Keratinocyte (primary cell): ENCODE data around the gene ANKDD1B. TPM values are rescaled to one million over a fixed set of nuclear protein-coding genes. Genes with fewer than 3 reads are reported as not detected.

Experiments used
- DNase-seq: peaks from one replicate; pipeline ENCODE4 v3.0.0-alpha.2; 2011; ENCODE audit warnings: low read depth, missing footprints, low spot score
- FAIRE-seq: peaks from 2 replicates; lab custom pipeline; 2011; peaks lifted over from hg19 to GRCh38; lab: Jason Lieb, UNC
- H2AFZ ChIP-seq: 2 replicates; pipeline ENCODE4 v1.6.0; 2012; ENCODE audit warnings: low read length, control low read depth, inconsistent platforms; ENCODE audit not compliant: control insufficient read depth
- H3K27ac ChIP-seq: 2 replicates; pipeline ENCODE4 v1.5.1; 2011; ENCODE audit warnings: low read length; ENCODE audit not compliant: control insufficient read depth, insufficient read depth
- H3K27me3 ChIP-seq: 3 replicates; pipeline ENCODE4 v1.6.0; 2011; ENCODE audit warnings: low read length; ENCODE audit not compliant: control insufficient read depth, insufficient read depth; ENCODE audit errors: extremely low read depth
- H3K36me3 ChIP-seq, 2 experiments: 2 replicates in 1 of 2; 3 replicates in 1 of 2; pipeline ENCODE4 v1.5.1; 2011; ENCODE audit warnings: low read length in 2 of 2, mild to moderate bottlenecking in 1 of 2; ENCODE audit not compliant: control insufficient read depth in 2 of 2, insufficient read depth in 2 of 2; ENCODE audit errors: extremely low read depth in 1 of 2
- H3K4me1 ChIP-seq: 3 replicates; pipeline ENCODE4 v1.5.1; 2011; ENCODE audit warnings: low read length; ENCODE audit not compliant: control insufficient read depth, insufficient read depth; ENCODE audit errors: extremely low read depth
- H3K4me2 ChIP-seq: 3 replicates; pipeline ENCODE4 v1.6.0; 2011; ENCODE audit warnings: low read depth, low read length; ENCODE audit not compliant: control insufficient read depth, insufficient read depth; ENCODE audit errors: extremely low read depth
- H3K4me3 ChIP-seq, 3 experiments: fragments of 200-600 bp in 1 of 3; sonication (generic) in 1 of 3; 2 replicates in 2 of 3; 3 replicates in 1 of 3; pipeline ENCODE4 v1.5.1; 2011 to 2016; ENCODE audit warnings: low read length in 3 of 3, mild to moderate bottlenecking in 3 of 3, control low read depth in 2 of 3, inconsistent platforms in 1 of 3, low read depth in 1 of 3, mixed read lengths in 1 of 3, mixed run types in 1 of 3, moderate library complexity in 1 of 3; ENCODE audit not compliant: control insufficient read depth in 2 of 3, insufficient read depth in 2 of 3; ENCODE audit errors: extremely low read depth in 1 of 3
- H3K79me2 ChIP-seq: 2 replicates; pipeline ENCODE4 v1.6.0; 2012; ENCODE audit warnings: low read length; ENCODE audit not compliant: control insufficient read depth, insufficient read depth
- H3K9ac ChIP-seq: 3 replicates; pipeline ENCODE4 v1.6.0; 2011; ENCODE audit warnings: low read length; ENCODE audit not compliant: control insufficient read depth, insufficient read depth; ENCODE audit errors: extremely low read depth
- H3K9me1 ChIP-seq: 3 replicates; pipeline ENCODE4 v1.6.0; 2011; ENCODE audit warnings: low read length; ENCODE audit not compliant: control insufficient read depth, insufficient read depth; ENCODE audit errors: extremely low read depth
- H3K9me3 ChIP-seq: 2 replicates; pipeline ENCODE4 v1.5.1; 2012; ENCODE audit warnings: low read depth, low read length; ENCODE audit not compliant: control insufficient read depth
- H4K20me1 ChIP-seq: 3 replicates; pipeline ENCODE4 v1.6.0; 2011; ENCODE audit warnings: low read length; ENCODE audit not compliant: control insufficient read depth, insufficient read depth; ENCODE audit errors: extremely low read depth
- EZH2 ChIP-seq: IDR thresholded peaks from one replicate; pipeline ENCODE4 v1.6.1; 2012; ENCODE audit warnings: inconsistent platforms, mild to moderate bottlenecking, low read length, moderate library complexity
- dilution Hi-C: fragments of 300-500 bp; cut with MboI; formaldehyde crosslinking; loops from one replicate; pipeline ENCODE4 v1.7.0; 2020; ENCODE audit warnings: low sequenced_read_pairs; ENCODE audit not compliant: extremely low pct_ligation_motif_present
- polyA plus RNA-seq, 5 experiments: library from polyadenylated mRNA; depleted of rRNA in 3 of 5; stranded (reverse) in 3 of 5; stranded (forward) in 1 of 5; unstranded in 1 of 5; fragments of >200 nt; gene quantifications; 1 replicate in 1 of 5; 2 replicates in 3 of 5; 3 replicates in 1 of 5; pipeline versions ENCODE4 v1.2.1 to v1.2.3, GENCODE V29; 2011 to 2012; ENCODE audit warnings: missing spikeins in 2 of 5, low read depth in 1 of 5, low replicate concordance in 1 of 5
- TF ChIP-seq, protein P1 (sequence below), 3 experiments: IDR thresholded peaks in 1 of 3; conservative IDR thresholded peaks in 1 of 3; optimal IDR thresholded peaks in 1 of 3; 2 replicates in 2 of 3; 3 replicates in 1 of 3; pipeline versions ENCODE3 to v1.5.1; 2011; ENCODE audit warnings: low read length in 3 of 3, mild to moderate bottlenecking in 3 of 3, moderate library complexity in 2 of 3, control low read depth in 1 of 3, inconsistent platforms in 1 of 3; ENCODE audit not compliant: insufficient read depth in 2 of 3; ENCODE audit errors: extremely low read depth in 1 of 3

Gene ANKDD1B
- polyA plus RNA-seq, 1 donor (not counting 4 experiments of a cell fraction or from before 2014, with no cell fraction given) = 1.1 TPM

DNA sequence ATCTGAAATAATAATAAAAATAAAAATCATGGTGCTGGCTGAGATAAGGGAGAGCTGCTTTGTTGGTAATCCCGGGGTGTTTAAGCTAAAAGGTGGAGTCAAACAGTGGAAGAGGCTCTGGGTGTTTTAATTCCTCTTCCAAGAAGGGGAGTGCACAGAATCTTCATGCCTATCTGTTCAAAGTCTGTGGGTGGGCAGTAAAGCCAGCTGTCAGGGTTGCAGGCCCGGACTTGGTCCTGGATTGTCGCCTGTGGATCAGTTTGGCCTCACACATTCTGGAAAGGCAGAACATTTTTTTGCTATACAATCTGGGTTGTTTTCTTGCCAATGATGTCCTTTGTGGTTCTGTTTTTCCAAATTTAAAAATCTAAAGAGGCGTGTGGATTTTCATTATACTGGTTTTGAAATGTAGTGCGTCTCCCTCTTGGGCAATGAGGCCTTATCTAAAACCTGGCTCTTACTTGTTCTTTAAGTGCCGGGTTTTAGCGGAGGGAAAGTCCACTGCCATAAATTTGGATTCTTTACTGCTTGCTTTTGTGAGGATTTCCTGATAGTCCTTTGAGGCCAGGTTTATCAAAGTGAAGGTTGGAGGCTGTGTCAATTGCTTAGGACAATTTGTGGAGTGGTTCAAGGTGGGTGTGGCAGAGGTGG is 5.8 kb downstream of the ANKDD1B start:
- Histone ChIP-seq H3K79me2 (no peaks in the 10 kb centered on the region), H3K9me3 (no peaks in the 10 kb centered on the region), H3K9ac (no peak overlapping the region), H3K36me3 (no peaks in the 10 kb centered on the region), H2AFZ (no peak overlapping the region), H3K27ac (no peak overlapping the region), H3K27me3 (no peaks in the 10 kb centered on the region), H3K4me1 (peaks cover 34% of the 10 kb centered on the region), H3K4me2 (no peak overlapping the region), H4K20me1 (no peaks in the 10 kb centered on the region), H3K4me3 (no peak overlapping the region), H3K9me1 (no peaks in the 10 kb centered on the region)
- FAIRE-seq (no peak), DNase-seq (no peak)
- dilution Hi-C loops = no loop called here
- TF ChIP-seq, protein P1, sequence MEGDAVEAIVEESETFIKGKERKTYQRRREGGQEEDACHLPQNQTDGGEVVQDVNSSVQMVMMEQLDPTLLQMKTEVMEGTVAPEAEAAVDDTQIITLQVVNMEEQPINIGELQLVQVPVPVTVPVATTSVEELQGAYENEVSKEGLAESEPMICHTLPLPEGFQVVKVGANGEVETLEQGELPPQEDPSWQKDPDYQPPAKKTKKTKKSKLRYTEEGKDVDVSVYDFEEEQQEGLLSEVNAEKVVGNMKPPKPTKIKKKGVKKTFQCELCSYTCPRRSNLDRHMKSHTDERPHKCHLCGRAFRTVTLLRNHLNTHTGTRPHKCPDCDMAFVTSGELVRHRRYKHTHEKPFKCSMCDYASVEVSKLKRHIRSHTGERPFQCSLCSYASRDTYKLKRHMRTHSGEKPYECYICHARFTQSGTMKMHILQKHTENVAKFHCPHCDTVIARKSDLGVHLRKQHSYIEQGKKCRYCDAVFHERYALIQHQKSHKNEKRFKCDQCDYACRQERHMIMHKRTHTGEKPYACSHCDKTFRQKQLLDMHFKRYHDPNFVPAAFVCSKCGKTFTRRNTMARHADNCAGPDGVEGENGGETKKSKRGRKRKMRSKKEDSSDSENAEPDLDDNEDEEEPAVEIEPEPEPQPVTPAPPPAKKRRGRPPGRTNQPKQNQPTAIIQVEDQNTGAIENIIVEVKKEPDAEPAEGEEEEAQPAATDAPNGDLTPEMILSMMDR (optimal IDR thresholded peaks at IDR 0.05 in 1 of 3, IDR thresholded peaks at IDR 0.05 in 1 of 3, conservative IDR thresholded peaks at IDR 0.05 in 1 of 3; ENCODE audit: extremely low read depth in 1 of 3, insufficient read depth in 2 of 3, low read length in 3 of 3) = no peak
- TF ChIP-seq EZH2 = no peak

DNA sequence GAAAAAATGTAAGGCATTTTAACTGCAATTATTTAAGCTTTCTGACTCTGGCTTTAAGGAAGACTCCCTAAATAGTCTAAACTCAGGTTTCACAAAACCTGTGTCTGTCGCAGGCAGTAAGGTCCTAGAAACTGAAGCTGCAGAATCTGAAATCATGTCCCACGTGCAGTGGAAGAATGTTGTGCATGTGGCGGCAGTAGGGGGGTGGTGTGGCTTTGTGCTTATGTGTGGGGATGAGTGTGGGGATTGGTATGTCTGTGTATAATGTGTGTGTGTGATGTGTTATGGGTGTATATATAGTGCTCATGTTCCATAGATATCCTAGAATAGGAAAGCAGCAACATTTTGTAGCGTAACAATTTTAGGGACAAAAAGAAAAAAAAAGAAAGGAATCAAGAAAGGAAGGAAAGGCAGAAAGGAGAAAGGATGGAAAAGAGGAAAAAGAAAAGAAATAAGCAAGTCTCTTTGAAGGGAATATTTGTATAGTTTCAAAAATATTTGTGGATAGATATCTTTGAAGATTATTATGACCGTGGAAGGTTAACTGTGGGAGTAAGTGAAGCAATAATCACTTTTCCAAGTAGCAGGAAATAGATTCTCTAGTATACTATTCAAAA is 6.6 kb downstream of the ANKDD1B start:
- no peak overlapping the region for H3K4me2 ChIP-seq
- no peaks in the 10 kb centered on the region for H3K36me3 ChIP-seq
- no peaks in the 10 kb centered on the region for H3K9me1 ChIP-seq
- DNase-seq (no peak), FAIRE-seq (no peak)
- H4K20me1 ChIP-seq = no peaks in the 10 kb centered on the region
- H3K27me3 ChIP-seq = no peaks in the 10 kb centered on the region
- H3K9me3 ChIP-seq = no peaks in the 10 kb centered on the region
- no peak overlapping the region for H3K4me3 ChIP-seq
- dilution Hi-C loops = no loop called here
- no peak overlapping the region for H2AFZ ChIP-seq
- no peak for TF ChIP-seq EZH2
- TF ChIP-seq, protein P1 (optimal IDR thresholded peaks at IDR 0.05 in 1 of 3, IDR thresholded peaks at IDR 0.05 in 1 of 3, conservative IDR thresholded peaks at IDR 0.05 in 1 of 3; ENCODE audit: extremely low read depth in 1 of 3, insufficient read depth in 2 of 3, low read length in 3 of 3) = no peak
- H3K79me2 ChIP-seq = no peaks in the 10 kb centered on the region
- H3K27ac ChIP-seq = no peak overlapping the region
- H3K9ac ChIP-seq = no peak overlapping the region
- peaks cover 37% of the 10 kb centered on the region for H3K4me1 ChIP-seq
